ENCODE data around the gene CXorf49B. TPM values are rescaled to one million over a fixed set of nuclear protein-coding genes. Genes with fewer than 3 reads are reported as not detected.
A peak's percentile ranks its signal among the peaks of the same experiment; 100 is the strongest.

The CXorf49B gene
- total and polyA plus RNA-seq, 8 donors, result not detected

- peaks cover 0 to 10% (median 0%) of the 10 kb centered on the region in 4 donors for H3K27me3 ChIP-seq
- ATAC-seq (no peak), DNase-seq (peak in 1 of 6 donors; percentile 24), FAIRE-seq (no peak)
- no peaks in the 10 kb centered on the region for H3K4me1 ChIP-seq
- no peaks in the 10 kb centered on the region for H3K9me3 ChIP-seq
- H3K36me3 ChIP-seq, result no peaks in the 10 kb centered on the region
- TF ChIP-seq CTCF (IDR thresholded peaks at IDR 0.05), result no peak
- H3K4me3 ChIP-seq, result no peak overlapping the region
- intact Hi-C loops (cut with DNase I), result no loop called here
- no peak overlapping the region for H3K27ac ChIP-seq
- WGBS, 2 donors, result 61 to 76% methylated on average over 14 of the region's 14 CpGs
Observed at GRCh38 chrX:71815121-71815905, 52.2 kb downstream of the CXorf49B start.

- peaks cover 0 to 10% (median 0%) of the 10 kb centered on the region in 4 donors for H3K27me3 ChIP-seq
- TF ChIP-seq CTCF (IDR thresholded peaks at IDR 0.05), result no peak
- no peak overlapping the region for H3K4me3 ChIP-seq
- ATAC-seq (no peak), DNase-seq (peak in 1 of 6 donors; percentile 39), FAIRE-seq (no peak)
- H3K9me3 ChIP-seq, result no peaks in the 10 kb centered on the region
- no peaks in the 10 kb centered on the region for H3K4me1 ChIP-seq
- intact Hi-C loops (cut with DNase I), result no loop called here
- WGBS, 2 donors, result 45 to 47% methylated on average over 2 of the region's 2 CpGs
- no peaks in the 10 kb centered on the region for H3K36me3 ChIP-seq
- no peak overlapping the region for H3K27ac ChIP-seq
Observed at GRCh38 chrX:71815906-71816156, 52.7 kb downstream of the CXorf49B start.

Other genes starting within 250 kb of the CXorf49B start
- gene OGT, start 230.2 kb upstream of the CXorf49B start, total RNA-seq, result 100 to 1,000 TPM in 1 of 6 donors, 10 to 100 TPM in 5; 47.8 to 118 (median 69.4) TPM
- gene OGT, start 230.2 kb upstream of the CXorf49B start, polyA plus RNA-seq, result 10 to 100 TPM; 84.2 to 87.9 TPM
- gene GCNA, start 184.9 kb upstream of the CXorf49B start, total RNA-seq, result 1 to 10 TPM in 2 of 6 donors, under 1 TPM in 4; 0.63 to 2.0 (median 0.89) TPM
- 1 to 10 TPM; 1.5 to 3.1 TPM for gene GCNA, start 184.9 kb upstream of the CXorf49B start, polyA plus RNA-seq
- under 1 TPM in 4 of 6 donors, not detected in 2; 0.23 to 0.52 (median 0.31) TPM for gene CXCR3, start 144.8 kb upstream of the CXorf49B start, total RNA-seq
- under 1 TPM in 1 of 2 donors, not detected in 1; 0.11 TPM for gene CXCR3, start 144.8 kb upstream of the CXorf49B start, polyA plus RNA-seq
- gene CXorf49, start 45.1 kb upstream of the CXorf49B start, total RNA-seq, result not detected
- not detected for gene CXorf49, start 45.1 kb upstream of the CXorf49B start, polyA plus RNA-seq
- gene NHSL2, start 147.5 kb downstream of the CXorf49B start, total RNA-seq, result 1 to 10 TPM in 3 of 6 donors, under 1 TPM in 3; 0.91 to 3.9 (median 1.0) TPM
- gene NHSL2, start 147.5 kb downstream of the CXorf49B start, polyA plus RNA-seq, result under 1 TPM; 0.59 to 0.68 TPM

All from pancreas (tissue), 10 donors.